Measurements from ENCODE around the gene NGF.
A peak's percentile ranks its signal among the peaks of the same experiment; 100 is the strongest.

The NGF gene

DNA sequence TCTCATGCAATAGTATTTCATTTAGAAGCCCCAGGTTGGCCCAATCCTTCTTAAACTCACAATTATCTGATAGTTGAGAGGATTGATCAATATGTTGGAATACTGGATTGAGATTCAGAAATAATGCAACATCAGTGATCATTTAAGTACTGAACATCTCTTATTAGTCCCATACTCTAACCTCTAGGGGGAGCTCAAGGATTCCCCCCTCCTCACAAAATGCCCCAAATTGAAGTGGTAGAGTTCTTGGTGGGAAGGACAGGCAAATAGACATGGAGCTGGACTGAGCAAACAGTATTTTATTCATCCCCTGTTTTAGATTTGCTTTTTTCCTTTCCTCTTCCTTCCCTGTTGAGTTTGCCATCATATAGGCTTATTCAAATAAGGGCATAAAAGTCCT lies 62.8 kb downstream of the NGF start:
- DNase-seq = peak; percentile 10

DNA sequence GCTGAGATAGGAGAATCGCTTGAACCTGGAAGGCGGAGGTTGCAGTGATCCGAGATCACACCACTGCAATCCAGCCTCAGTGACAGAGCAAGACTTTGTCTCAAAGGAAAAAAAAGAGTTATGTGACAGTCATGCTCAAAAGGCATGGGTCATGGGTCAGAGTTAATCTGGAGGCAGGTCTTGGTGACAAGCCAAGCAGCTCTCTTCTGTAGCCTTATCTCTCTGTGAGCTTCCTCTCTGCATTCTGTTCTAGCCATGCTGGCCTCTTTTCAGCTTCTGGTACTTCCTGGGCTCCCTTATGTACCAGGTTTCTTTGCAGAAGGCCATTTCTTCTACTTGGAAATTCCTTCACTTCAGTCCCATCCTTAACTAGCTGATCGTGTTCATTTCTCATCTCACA lies 63.6 kb downstream of the NGF start:
- no peak for DNase-seq

GRCh38 chr1:115266729-115267421 lies 71.2 kb downstream of the NGF start:
- no peak for DNase-seq

DNA sequence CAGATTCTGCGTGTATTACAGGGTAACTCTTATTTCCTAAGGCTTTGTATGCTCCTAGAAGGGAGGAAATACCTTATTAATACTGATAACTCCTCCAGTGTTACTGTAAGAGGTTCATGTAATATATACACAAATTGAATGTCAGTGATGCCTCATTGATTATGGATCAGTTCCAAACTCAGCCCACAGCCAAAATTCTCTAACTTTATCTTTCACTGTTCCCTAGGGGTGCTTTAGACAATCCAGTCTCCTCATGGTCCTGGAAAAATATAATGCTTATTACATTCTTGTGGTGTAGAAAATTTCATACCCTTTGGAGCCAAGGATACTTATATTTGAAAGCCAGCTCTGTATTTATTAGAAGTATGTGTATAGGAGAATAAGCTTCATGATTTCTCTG lies 73.0 kb downstream of the NGF start:
- DNase-seq = no peak

GRCh38 chr1:115262886-115263285 lies 75.2 kb downstream of the NGF start:
- no peak for DNase-seq

DNA sequence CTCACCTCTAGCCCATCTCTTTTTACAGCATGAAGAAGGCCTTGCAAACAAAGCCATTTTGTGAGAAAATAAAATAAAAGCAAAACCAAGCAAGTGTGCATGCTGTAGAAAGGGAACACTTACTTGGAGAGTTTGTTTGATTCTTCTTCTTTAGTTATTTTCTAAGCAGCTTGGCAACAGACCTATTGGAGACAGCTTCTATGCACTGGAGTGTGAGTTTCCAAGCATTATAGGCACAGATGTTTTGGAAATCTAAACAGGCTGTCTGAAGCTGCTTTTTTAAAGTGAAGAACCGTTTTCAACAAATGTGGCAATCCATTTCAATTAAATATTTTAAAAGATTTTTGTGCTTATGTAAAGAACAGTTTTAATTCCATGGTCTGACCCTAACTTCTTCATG lies 76.6 kb downstream of the NGF start:
- no peak for DNase-seq

DNA sequence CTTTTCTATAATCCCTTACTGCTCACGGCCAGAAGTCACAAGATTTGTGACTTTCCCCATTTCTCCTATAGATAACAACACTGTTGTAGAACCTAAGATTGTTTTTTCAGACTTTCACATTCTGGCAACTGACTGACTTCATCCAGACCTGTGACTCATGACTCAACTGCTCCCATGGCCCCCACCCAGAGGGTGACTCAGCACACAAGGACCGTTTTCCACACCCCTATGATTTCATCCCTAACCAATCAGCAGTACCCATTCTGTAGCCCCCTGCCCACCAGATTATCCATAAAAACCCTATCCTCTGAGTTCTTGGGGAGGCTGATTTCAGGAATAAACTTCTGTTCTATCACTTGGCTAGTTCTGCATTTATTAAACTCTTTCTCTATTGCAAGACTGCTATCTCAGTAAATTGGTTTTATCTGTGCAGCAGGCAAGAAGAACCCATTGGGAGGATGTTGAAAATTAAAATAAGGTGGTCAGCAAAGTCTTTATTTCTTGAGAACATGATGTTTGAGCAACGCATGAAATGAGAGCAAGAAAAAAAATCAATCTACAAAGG lies 79.7 kb downstream of the NGF start:
- DNase-seq = no peak

GRCh38 chr1:115257591-115257990 lies 80.5 kb downstream of the NGF start:
- DNase-seq = no peak

DNA sequence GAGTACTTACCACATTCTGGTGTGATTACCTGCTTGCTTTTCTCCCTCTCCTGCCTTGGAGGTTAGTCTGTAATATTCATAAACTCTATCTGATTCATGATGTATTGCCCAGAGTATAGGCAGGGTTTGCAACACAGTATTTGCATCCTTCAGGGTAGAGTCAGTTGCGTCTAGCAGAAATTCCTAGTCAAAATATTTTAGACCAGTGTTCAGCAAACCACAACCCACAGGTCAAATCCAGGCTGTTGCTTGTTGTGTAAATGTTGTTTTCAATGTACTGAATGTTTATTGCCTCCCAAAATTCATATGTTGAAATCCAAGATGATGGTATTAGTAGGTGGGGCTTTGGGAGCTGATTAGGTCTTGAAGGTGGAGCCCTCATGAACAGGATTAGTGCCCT lies 82.9 kb downstream of the NGF start:
- no peak for DNase-seq

DNA sequence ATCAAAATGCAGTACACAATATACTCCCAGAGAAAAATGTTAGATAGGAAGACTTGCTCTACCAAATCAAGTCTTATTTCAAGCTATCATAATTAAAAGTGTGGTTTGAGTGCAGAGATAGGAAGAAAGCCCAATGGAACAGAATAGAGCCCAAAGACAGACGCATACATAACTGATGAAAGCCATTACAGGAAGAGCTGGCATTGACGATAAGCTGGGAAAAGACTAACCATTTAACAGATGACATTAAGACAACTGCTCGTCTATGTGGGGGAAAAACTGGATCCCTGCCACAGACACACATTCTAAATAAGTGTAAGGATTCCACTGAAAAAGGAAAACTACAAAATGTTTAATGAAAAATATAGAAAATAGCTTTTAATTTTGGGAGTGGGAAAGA lies 85.5 kb downstream of the NGF start:
- no peak for DNase-seq

- DNase-seq = no peak
Measured at GRCh38 chr1:115251856-115252255, 86.2 kb downstream of the NGF start.

DNA sequence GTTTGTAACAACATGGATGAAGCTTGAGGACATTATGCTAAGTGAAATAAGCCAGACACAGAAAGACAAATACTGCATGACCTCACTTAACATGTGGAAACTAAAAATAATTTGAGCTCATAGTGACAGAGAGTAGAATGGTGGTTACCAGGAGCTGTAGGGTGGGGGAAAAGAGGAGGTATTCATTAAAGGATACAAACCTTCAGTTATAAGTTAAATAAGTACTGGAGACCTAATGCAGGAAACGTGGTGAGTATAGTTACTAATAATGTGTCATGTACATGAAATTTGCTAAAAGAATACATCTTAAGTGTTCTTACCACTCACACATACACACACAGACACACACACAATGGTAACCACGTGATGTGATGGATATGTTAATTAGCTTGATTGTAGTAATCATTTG lies 86.7 kb downstream of the NGF start:
- DNase-seq = no peak

- DNase-seq = no peak
Measured at GRCh38 chr1:115246526-115246925, 91.5 kb downstream of the NGF start.

- no peak for DNase-seq
Measured at GRCh38 chr1:115245227-115245626, 92.8 kb downstream of the NGF start.

GRCh38 chr1:115242543-115242942 lies 95.5 kb downstream of the NGF start:
- no peak for DNase-seq

GRCh38 chr1:115241309-115241708 lies 96.7 kb downstream of the NGF start:
- DNase-seq = no peak

DNA sequence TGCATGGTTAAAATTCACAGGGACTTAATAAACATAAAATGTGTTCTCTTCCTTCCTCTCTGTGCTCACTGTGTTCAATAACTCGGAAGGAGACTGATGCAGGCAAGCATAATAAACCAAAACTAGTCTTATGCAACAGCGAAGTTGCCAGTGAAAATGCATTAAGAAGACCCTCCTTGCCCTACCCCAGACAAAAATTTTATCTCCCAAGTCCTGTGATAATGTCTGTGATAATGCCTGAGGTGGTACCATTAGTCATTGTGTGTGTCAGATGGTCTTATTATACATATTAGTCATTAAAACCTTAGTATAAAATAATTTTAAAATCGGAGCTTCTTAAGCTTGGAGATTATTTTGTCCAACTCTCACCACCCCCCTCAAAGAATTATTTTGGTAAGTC lies 97.8 kb downstream of the NGF start:
- DNase-seq = no peak

DNA sequence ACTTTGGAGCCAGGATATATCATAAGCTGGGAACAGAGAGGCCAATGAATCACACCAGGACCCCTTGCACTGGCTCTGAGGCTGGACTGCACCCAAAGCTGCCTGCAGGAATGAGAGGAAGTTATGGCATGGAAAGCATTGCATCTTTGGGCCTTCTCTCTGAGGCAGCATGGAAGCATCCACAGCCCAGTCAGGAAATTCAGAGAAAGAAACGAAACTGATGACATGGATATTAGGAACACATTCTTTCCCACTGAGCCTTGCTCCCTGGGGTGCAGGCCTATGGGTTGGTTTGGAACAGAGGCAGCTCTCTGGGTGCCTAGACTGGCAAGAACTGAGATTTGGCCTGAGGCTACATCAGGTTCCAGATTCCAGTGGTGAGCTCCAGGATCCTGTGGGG lies 98.6 kb downstream of the NGF start:
- DNase-seq = no peak

DNA sequence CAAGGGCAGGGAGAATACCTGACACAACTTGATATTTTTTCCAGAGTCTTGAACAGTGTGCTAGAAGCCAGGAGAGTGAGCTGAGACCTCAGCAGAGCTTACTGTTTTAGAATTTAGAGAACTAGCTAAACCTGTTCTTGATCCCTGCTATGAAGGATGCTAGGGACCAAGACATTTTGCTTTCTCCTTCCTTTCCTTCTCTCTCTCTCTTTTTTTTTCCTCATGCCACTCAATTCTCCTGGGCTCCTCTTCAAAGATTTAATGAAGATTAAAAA lies 99.0 kb downstream of the NGF start:
- no peak for DNase-seq

GRCh38 chr1:115238336-115239147 lies 99.5 kb downstream of the NGF start:
- DNase-seq = peak; percentile 20

DNA sequence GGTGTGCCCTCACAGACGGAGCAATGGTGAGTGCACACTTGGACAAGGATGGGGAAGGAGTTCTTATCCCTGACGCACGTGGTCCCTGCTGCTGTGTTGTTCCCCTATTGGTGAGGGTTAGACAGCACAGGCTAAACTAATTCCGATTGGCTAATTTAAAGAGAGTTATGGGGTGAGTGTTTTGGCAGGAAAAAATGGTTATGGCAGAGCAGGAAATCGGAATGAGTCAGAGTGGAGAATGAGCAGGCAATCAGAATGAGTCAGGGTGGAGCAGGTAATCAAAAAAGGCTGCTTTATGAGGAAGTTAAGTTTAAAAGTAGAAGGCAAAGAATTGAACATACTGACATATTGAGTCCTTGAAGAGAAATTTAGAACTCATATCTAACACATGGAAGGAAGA lies 100.5 kb downstream of the NGF start:
- DNase-seq = no peak

GRCh38 chr1:115237023-115237422 lies 101.0 kb downstream of the NGF start:
- DNase-seq = no peak
